ENCODE data around the gene SEMA3E. TPM values are rescaled to one million over a fixed set of nuclear protein-coding genes. Genes with fewer than 3 reads are reported as not detected.

Gene SEMA3E
- total RNA-seq, 1 experiment from 2014 or later, result not detected

DNA sequence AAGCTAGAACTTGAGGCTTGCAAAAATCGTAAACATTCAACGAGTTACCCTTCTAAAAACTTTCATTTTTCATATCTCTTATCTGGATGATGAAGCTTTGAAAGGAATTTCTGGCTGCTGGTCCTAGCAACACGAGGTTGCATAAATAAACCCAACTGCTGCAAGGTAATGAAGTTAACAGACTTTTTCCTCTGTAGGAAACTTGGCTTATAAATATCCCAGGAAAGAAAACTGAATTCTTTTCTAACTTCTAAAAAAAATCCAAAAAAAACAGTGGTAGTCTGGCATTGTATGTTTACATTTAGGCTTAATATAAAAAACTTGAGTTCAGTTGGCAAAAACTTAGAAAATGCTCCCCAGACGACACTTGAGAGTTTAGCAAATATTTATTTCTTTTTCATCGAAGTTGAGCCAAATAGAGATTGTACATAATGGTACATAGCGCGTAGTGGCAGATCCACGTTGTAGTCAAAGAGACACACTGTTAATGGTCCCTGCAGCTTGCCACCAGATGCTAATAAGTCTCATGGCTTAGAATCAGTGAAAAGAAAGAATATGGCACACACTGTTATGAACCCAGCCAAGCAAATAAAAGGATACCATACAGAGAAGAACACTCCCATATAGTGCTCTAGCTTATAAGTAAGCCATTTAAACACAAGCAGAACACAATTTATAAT lies 285.9 kb downstream of the SEMA3E start:
- H3K9me3 ChIP-seq (ENCODE audit: low read length), result peaks cover 18% of the 10 kb centered on the region

DNA sequence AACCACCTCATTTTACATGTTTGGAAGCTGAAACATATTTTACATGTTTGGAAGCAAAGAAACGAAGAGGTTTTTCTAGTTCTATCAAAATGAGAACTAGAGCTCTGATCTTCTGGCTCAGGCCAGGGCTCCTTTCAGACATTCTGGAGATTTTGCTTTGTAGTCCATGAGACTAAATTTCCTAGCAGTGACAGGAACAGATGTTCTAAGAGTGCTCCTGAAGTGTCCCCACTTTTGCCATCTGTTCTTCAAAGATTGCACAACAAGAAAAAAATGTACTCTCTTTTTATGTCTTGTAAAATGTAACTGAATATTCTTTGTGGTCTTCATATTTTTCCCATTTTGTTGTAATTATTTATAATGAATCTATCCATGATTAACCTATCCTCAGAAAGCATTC lies 289.8 kb downstream of the SEMA3E start:
- Histone ChIP-seq H3K4me1 (ENCODE audit: low read length) (no peaks in the 10 kb centered on the region), H3K27me3 (ENCODE audit: low read length) (no peaks in the 10 kb centered on the region), H3K9me3 (ENCODE audit: low read length) (peaks cover 32% of the 10 kb centered on the region), H3K27ac (ENCODE audit: low read length) (no peak overlapping the region), H3K4me3 (ENCODE audit: low read length) (no peak overlapping the region), H2AFZ (ENCODE audit: low read length) (no peak overlapping the region), H3K36me3 (ENCODE audit: insufficient read depth, low read length) (no peaks in the 10 kb centered on the region), H3K79me2 (ENCODE audit: low read length) (no peaks in the 10 kb centered on the region), H3K9ac (ENCODE audit: low read length) (no peak overlapping the region), H3K4me2 (ENCODE audit: low read depth, low read length, poor library complexity, severe bottlenecking) (no peak overlapping the region), H3K9me2 (replicated peaks; ENCODE audit: insufficient read depth, low read length) (no peaks in the 10 kb centered on the region), H4K20me1 (ENCODE audit: insufficient read depth, low read depth, low read length) (no peaks in the 10 kb centered on the region)
- DNase-seq, result no peak

More for the DNA sequence above, 285.9 kb downstream of the SEMA3E start:
- Histone ChIP-seq H3K36me3 (ENCODE audit: insufficient read depth, low read length) (no peaks in the 10 kb centered on the region), H3K9ac (ENCODE audit: low read length) (no peak overlapping the region), H4K20me1 (ENCODE audit: insufficient read depth, low read depth, low read length) (no peaks in the 10 kb centered on the region), H3K9me2 (replicated peaks; ENCODE audit: insufficient read depth, low read length) (no peaks in the 10 kb centered on the region), H2AFZ (ENCODE audit: low read length) (no peak overlapping the region), H3K27ac (ENCODE audit: low read length) (no peak overlapping the region), H3K4me3 (ENCODE audit: low read length) (no peak overlapping the region), H3K79me2 (ENCODE audit: low read length) (no peaks in the 10 kb centered on the region), H3K4me2 (ENCODE audit: low read depth, low read length, poor library complexity, severe bottlenecking) (no peak overlapping the region), H3K4me1 (ENCODE audit: low read length) (no peaks in the 10 kb centered on the region), H3K27me3 (ENCODE audit: low read length) (no peaks in the 10 kb centered on the region)
- no peak for DNase-seq

DNA sequence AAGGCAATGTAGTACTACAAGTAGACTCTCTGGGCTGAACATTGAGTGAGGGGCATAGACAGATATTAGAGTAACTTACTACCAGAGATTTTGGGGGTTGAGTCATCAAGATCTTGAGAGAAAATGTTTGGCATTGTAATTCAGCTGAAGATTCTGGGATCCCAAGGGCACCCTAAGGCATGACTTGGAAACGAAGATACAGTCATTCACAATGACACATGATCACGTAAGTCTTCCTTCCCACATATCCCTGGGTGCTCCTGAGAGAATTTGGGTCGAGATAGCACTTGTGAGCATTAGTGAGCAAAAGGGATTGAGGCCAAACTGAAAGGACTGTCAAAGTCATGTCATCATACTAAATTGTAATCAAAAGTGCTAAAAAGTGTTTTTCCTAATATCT lies 293.8 kb downstream of the SEMA3E start:
- no peak overlapping the region for H3K4me3 ChIP-seq (ENCODE audit: low read length)
- peaks cover 39% of the 10 kb centered on the region for H3K9me3 ChIP-seq (ENCODE audit: low read length)
- no peak overlapping the region for H3K4me2 ChIP-seq (ENCODE audit: low read depth, low read length, poor library complexity, severe bottlenecking)
- no peaks in the 10 kb centered on the region for H3K4me1 ChIP-seq (ENCODE audit: low read length)
- H2AFZ ChIP-seq (ENCODE audit: low read length), result no peak overlapping the region
- no peaks in the 10 kb centered on the region for H4K20me1 ChIP-seq (ENCODE audit: insufficient read depth, low read depth, low read length)
- H3K27ac ChIP-seq (ENCODE audit: low read length), result no peak overlapping the region
- no peaks in the 10 kb centered on the region for H3K9me2 ChIP-seq (replicated peaks; ENCODE audit: insufficient read depth, low read length)
- H3K79me2 ChIP-seq (ENCODE audit: low read length), result no peaks in the 10 kb centered on the region
- no peak overlapping the region for H3K9ac ChIP-seq (ENCODE audit: low read length)
- DNase-seq, result no peak
- no peaks in the 10 kb centered on the region for H3K27me3 ChIP-seq (ENCODE audit: low read length)
- no peaks in the 10 kb centered on the region for H3K36me3 ChIP-seq (ENCODE audit: insufficient read depth, low read length)

DNA sequence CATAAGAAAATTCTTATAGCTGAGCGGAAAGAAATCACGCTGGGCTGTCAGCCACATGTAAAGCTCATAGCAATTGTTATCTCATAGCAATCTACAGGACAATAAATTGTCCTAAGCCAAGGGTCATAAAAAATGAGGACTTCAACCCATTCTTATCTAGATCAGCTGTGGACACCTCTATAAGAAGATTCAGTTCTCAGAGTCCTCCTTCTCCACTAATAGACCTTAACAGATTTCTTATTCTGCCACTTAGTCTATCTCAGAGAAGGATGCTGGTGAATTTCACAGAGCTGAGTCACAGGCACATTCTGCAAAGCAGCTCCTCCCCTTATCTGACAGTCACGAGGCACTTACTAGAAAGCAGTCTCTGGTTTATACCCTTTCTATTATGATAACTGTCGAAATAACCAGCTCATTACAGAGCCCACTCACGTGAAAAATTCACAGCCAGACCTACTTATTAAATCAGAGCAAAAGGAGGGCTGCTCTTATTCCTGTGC lies 300.9 kb downstream of the SEMA3E start:
- H3K9me3 ChIP-seq (ENCODE audit: low read length), result peaks cover 16% of the 10 kb centered on the region
- H3K4me1 ChIP-seq (ENCODE audit: low read length), result no peaks in the 10 kb centered on the region
- no peak overlapping the region for H3K27ac ChIP-seq (ENCODE audit: low read length)
- H3K4me3 ChIP-seq (ENCODE audit: low read length), result no peak overlapping the region
- no peaks in the 10 kb centered on the region for H3K36me3 ChIP-seq (ENCODE audit: insufficient read depth, low read length)
- H2AFZ ChIP-seq (ENCODE audit: low read length), result no peak overlapping the region
- H3K9me2 ChIP-seq (replicated peaks; ENCODE audit: insufficient read depth, low read length), result no peaks in the 10 kb centered on the region
- H4K20me1 ChIP-seq (ENCODE audit: insufficient read depth, low read depth, low read length), result no peaks in the 10 kb centered on the region
- H3K9ac ChIP-seq (ENCODE audit: low read length), result no peak overlapping the region
- H3K79me2 ChIP-seq (ENCODE audit: low read length), result no peaks in the 10 kb centered on the region
- H3K27me3 ChIP-seq (ENCODE audit: low read length), result no peaks in the 10 kb centered on the region
- DNase-seq, result no peak
- H3K4me2 ChIP-seq (ENCODE audit: low read depth, low read length, poor library complexity, severe bottlenecking), result no peak overlapping the region

DNA sequence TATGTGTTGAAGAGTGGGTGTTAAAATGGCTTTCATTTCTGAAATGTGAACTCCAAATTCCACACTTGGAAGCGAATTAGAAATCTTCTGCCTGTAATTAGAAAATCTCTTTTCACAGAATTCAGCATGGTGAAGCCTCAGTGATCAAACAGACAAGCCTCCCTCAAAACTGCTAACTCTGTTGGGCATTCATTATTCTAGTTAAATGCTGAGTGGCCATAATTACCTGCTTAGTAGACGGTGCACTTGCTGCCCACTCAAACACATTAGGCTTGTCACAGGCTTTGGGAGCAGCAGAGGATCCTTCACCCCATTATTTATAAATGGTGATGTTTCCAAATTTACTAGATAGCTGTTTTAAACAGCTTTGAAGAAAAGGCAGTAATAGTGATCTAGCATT lies 309.0 kb downstream of the SEMA3E start:
- H3K4me1 ChIP-seq (ENCODE audit: low read length), result no peaks in the 10 kb centered on the region
- H4K20me1 ChIP-seq (ENCODE audit: insufficient read depth, low read depth, low read length), result no peaks in the 10 kb centered on the region
- H3K27me3 ChIP-seq (ENCODE audit: low read length), result no peaks in the 10 kb centered on the region
- no peaks in the 10 kb centered on the region for H3K36me3 ChIP-seq (ENCODE audit: insufficient read depth, low read length)
- H3K9me3 ChIP-seq (ENCODE audit: low read length), result peaks cover 11% of the 10 kb centered on the region; the same call in 1 of the 2 replicates
- no peaks in the 10 kb centered on the region for H3K9me2 ChIP-seq (replicated peaks; ENCODE audit: insufficient read depth, low read length)
- H2AFZ ChIP-seq (ENCODE audit: low read length), result no peak overlapping the region
- no peak for DNase-seq
- no peak overlapping the region for H3K9ac ChIP-seq (ENCODE audit: low read length)
- H3K27ac ChIP-seq (ENCODE audit: low read length), result no peak overlapping the region
- H3K4me3 ChIP-seq (ENCODE audit: low read length), result no peak overlapping the region
- no peak overlapping the region for H3K4me2 ChIP-seq (ENCODE audit: low read depth, low read length, poor library complexity, severe bottlenecking)
- H3K79me2 ChIP-seq (ENCODE audit: low read length), result no peaks in the 10 kb centered on the region

DNA sequence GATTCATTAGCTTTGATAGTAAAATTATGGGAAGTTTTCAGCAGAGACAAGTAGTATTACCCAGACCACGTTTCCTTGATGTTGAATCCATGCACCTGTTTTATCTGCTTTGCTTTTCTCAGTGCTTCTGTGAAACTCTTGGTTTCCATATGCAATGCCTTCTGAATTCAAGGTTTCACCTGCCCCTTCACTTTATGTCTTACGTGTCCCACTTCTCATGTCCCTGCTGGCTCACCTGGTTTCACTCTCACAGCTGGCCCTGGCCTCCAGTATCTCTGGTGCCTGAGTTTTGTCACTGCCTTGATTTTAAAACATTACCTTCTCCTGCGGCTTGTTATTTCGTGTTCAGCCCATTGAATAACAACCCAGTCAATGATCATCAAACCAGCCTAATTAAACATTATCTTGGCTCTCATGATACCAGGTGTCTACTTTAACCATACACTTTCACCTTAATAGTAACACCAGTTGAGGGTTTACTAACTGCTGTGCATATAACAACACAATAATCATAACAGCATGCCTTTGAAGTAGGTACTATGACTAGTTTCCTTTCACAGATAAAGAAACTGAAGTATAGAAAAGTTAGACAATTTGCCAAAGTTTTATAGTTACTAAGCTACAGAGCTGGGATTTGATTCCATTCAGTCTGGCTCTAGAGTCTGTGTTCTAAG lies 310.5 kb downstream of the SEMA3E start:
- Histone ChIP-seq H3K79me2 (ENCODE audit: low read length) (no peaks in the 10 kb centered on the region), H3K4me1 (ENCODE audit: low read length) (no peaks in the 10 kb centered on the region), H2AFZ (ENCODE audit: low read length) (no peak overlapping the region), H3K36me3 (ENCODE audit: insufficient read depth, low read length) (no peaks in the 10 kb centered on the region), H3K4me2 (ENCODE audit: low read depth, low read length, poor library complexity, severe bottlenecking) (no peak overlapping the region), H3K27me3 (ENCODE audit: low read length) (no peaks in the 10 kb centered on the region), H3K27ac (ENCODE audit: low read length) (no peak overlapping the region), H3K9ac (ENCODE audit: low read length) (no peak overlapping the region), H3K9me2 (replicated peaks; ENCODE audit: insufficient read depth, low read length) (no peaks in the 10 kb centered on the region), H4K20me1 (ENCODE audit: insufficient read depth, low read depth, low read length) (no peaks in the 10 kb centered on the region), H3K9me3 (ENCODE audit: low read length) (peaks cover 15% of the 10 kb centered on the region; the same call in 1 of the 2 replicates), H3K4me3 (ENCODE audit: low read length) (no peak overlapping the region)
- no peak for DNase-seq

DNA sequence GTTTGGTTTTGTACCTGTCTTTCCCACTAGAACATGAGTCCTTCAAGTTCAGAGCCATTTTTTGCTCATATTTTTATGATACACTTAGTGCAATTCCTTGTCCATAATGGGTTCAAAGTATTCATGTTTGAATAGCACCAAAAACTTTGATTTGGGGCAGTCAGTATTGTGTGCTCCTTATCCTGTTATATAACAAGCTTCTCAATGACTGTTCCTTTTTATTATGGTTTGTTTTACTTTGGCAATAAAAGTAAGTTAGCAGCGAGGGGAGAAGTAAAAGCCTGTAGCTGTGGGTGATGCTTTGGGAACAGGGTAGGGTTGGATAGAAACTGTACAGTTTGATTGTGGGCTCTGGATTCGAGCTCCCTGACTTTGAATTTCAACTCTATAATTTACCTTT lies 311.9 kb downstream of the SEMA3E start:
- H3K4me2 ChIP-seq (ENCODE audit: low read depth, low read length, poor library complexity, severe bottlenecking), result no peak overlapping the region
- H3K27ac ChIP-seq (ENCODE audit: low read length), result no peak overlapping the region
- H2AFZ ChIP-seq (ENCODE audit: low read length), result no peak overlapping the region
- no peak for DNase-seq
- H3K9me2 ChIP-seq (replicated peaks; ENCODE audit: insufficient read depth, low read length), result no peaks in the 10 kb centered on the region
- peaks cover 15% of the 10 kb centered on the region; the same call in 1 of the 2 replicates for H3K9me3 ChIP-seq (ENCODE audit: low read length)
- no peaks in the 10 kb centered on the region for H3K36me3 ChIP-seq (ENCODE audit: insufficient read depth, low read length)
- H4K20me1 ChIP-seq (ENCODE audit: insufficient read depth, low read depth, low read length), result no peaks in the 10 kb centered on the region
- no peaks in the 10 kb centered on the region for H3K4me1 ChIP-seq (ENCODE audit: low read length)
- H3K9ac ChIP-seq (ENCODE audit: low read length), result no peak overlapping the region
- no peak overlapping the region for H3K4me3 ChIP-seq (ENCODE audit: low read length)
- H3K27me3 ChIP-seq (ENCODE audit: low read length), result no peaks in the 10 kb centered on the region
- H3K79me2 ChIP-seq (ENCODE audit: low read length), result no peaks in the 10 kb centered on the region

DNA sequence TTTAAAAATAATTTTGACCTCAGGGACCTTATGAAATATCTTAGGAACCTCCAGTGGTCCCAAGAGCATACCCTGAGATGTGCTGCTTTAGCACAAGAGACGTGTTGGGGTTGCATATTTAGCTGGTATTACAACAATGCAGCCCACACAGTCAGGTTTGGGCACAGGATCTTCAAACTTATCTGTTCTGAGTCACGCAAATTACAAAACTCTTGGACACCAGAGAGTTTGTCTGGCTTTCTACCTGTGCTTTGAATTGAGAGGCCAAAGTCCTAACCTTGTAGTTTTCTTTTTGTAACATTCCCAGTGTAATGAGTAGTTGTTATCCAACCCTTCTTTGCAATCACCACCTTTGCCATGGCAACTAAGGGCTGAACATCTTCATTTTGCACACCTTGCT lies 322.7 kb downstream of the SEMA3E start:
- Histone ChIP-seq H3K4me2 (ENCODE audit: low read depth, low read length, poor library complexity, severe bottlenecking) (no peak overlapping the region), H3K27ac (ENCODE audit: low read length) (no peak overlapping the region), H3K9me3 (ENCODE audit: low read length) (peaks cover 37% of the 10 kb centered on the region), H4K20me1 (ENCODE audit: insufficient read depth, low read depth, low read length) (no peaks in the 10 kb centered on the region), H3K9me2 (replicated peaks; ENCODE audit: insufficient read depth, low read length) (no peaks in the 10 kb centered on the region), H2AFZ (ENCODE audit: low read length) (no peak overlapping the region), H3K36me3 (ENCODE audit: insufficient read depth, low read length) (no peaks in the 10 kb centered on the region), H3K9ac (ENCODE audit: low read length) (no peak overlapping the region), H3K27me3 (ENCODE audit: low read length) (no peaks in the 10 kb centered on the region), H3K79me2 (ENCODE audit: low read length) (no peaks in the 10 kb centered on the region), H3K4me1 (ENCODE audit: low read length) (no peaks in the 10 kb centered on the region), H3K4me3 (ENCODE audit: low read length) (no peak overlapping the region)
- no peak for DNase-seq

Measured in Karpas-422 (cell line).